Mesenchymal stem cell (in vitro differentiated cells and primary cell): ENCODE measurements around the gene KIF14.
"Not testable (repeated sequence)": the region's sequence is repeated elsewhere in the genome, so short reads cannot be mapped to it uniquely, and the experiment has no call there.

Source experiments
- DNase-seq: peaks from one replicate; pipeline ENCODE4 v3.0.0-alpha.2; 2013
- H2AFZ ChIP-seq: one replicate; pipeline ENCODE4 v1.6.1; 2013; ENCODE audit warnings: low read depth, mild to moderate bottlenecking, control low read depth, inconsistent platforms, low read length, moderate library complexity
- H2AK5ac ChIP-seq: 2 replicates; pipeline ENCODE4 v1.6.1; 2013; ENCODE audit warnings: low read length, moderate library complexity, mild to moderate bottlenecking, inconsistent platforms; ENCODE audit not compliant: severe bottlenecking
- H2BK120ac ChIP-seq: one replicate; pipeline ENCODE4 v1.6.1; 2013; ENCODE audit warnings: low read depth, mild to moderate bottlenecking, inconsistent platforms, low read length, moderate library complexity
- H2BK12ac ChIP-seq, 2 experiments: one replicate each; pipeline ENCODE4 v1.6.1; 2013; ENCODE audit warnings: inconsistent platforms in 2 of 2, low read length in 2 of 2, mild to moderate bottlenecking in 2 of 2, moderate library complexity in 2 of 2, control low read depth in 1 of 2
- H2BK15ac ChIP-seq: one replicate; pipeline ENCODE4 v1.6.1; 2013; ENCODE audit warnings: mild to moderate bottlenecking, low read depth, inconsistent platforms; ENCODE audit not compliant: poor library complexity, severe bottlenecking
- H2BK5ac ChIP-seq: 2 replicates; pipeline ENCODE4 v1.6.1; 2013; ENCODE audit warnings: low read depth, mild to moderate bottlenecking, low read length, control low read depth, inconsistent platforms; ENCODE audit not compliant: poor library complexity, severe bottlenecking
- H3K14ac ChIP-seq, 2 experiments: one replicate each; pipeline ENCODE4 v1.6.1; 2013; ENCODE audit warnings: inconsistent platforms in 2 of 2, low read length in 2 of 2, control low read depth in 1 of 2, mild to moderate bottlenecking in 1 of 2, moderate library complexity in 1 of 2
- H3K18ac ChIP-seq, 2 experiments: one replicate each; pipeline ENCODE4 v1.6.1; 2013; ENCODE audit warnings: inconsistent platforms in 2 of 2, low read length in 2 of 2, control low read depth in 1 of 2, low read depth in 1 of 2, mild to moderate bottlenecking in 1 of 2
- H3K23ac ChIP-seq, 2 experiments: one replicate each; pipeline ENCODE4 v1.6.1; 2013; ENCODE audit warnings: inconsistent platforms in 2 of 2, low read length in 2 of 2, mild to moderate bottlenecking in 2 of 2, moderate library complexity in 2 of 2, control low read depth in 1 of 2
- H3K27ac ChIP-seq: 2 replicates; pipeline ENCODE4 v1.5.1; 2013; ENCODE audit warnings: mild to moderate bottlenecking, moderate library complexity, low read length, control low read depth, inconsistent platforms; ENCODE audit not compliant: poor library complexity, severe bottlenecking
- H3K27me3 ChIP-seq, 2 experiments: 2 replicates each; pipeline versions ENCODE4 v1.6.1 to v1.7.0; 2013; ENCODE audit warnings: low read length in 2 of 2, mild to moderate bottlenecking in 2 of 2, moderate library complexity in 2 of 2, control low read depth in 1 of 2, inconsistent platforms in 1 of 2; ENCODE audit not compliant: control insufficient read depth in 1 of 2, insufficient read depth in 1 of 2
- H3K36me3 ChIP-seq, 2 experiments: 2 replicates each; pipeline versions ENCODE4 v1.6.1 to v1.7.0; 2013; ENCODE audit warnings: low read length in 2 of 2, control low read depth in 1 of 2, inconsistent platforms in 1 of 2, low read depth in 1 of 2, mild to moderate bottlenecking in 1 of 2; ENCODE audit not compliant: insufficient read depth in 2 of 2, control insufficient read depth in 1 of 2
- H3K4ac ChIP-seq, 2 experiments: one replicate each; pipeline ENCODE4 v1.6.1; 2013; ENCODE audit warnings: inconsistent platforms in 2 of 2, low read length in 2 of 2, mild to moderate bottlenecking in 2 of 2, moderate library complexity in 2 of 2, control low read depth in 1 of 2, low read depth in 1 of 2
- H3K4me1 ChIP-seq: 2 replicates; pipeline ENCODE4 v1.6.1; 2013; ENCODE audit warnings: low read depth, low read length, control low read depth; ENCODE audit not compliant: control insufficient read depth, insufficient read depth
- H3K4me2 ChIP-seq: 2 replicates; pipeline ENCODE4 v1.6.1; 2013; ENCODE audit warnings: low read length, mild to moderate bottlenecking, inconsistent platforms; ENCODE audit not compliant: poor library complexity, severe bottlenecking
- H3K4me3 ChIP-seq, 2 experiments: 2 replicates each; pipeline versions ENCODE4 v1.5.1 to v1.7.0; 2013; ENCODE audit warnings: low read length in 2 of 2, mild to moderate bottlenecking in 2 of 2, control low read depth in 1 of 2, low read depth in 1 of 2; ENCODE audit not compliant: insufficient read depth in 1 of 2
- H3K79me1 ChIP-seq: replicated peaks from 2 replicates; pipeline ENCODE4 v1.6.1; 2013; ENCODE audit warnings: mild to moderate bottlenecking, control low read depth, low read length, inconsistent platforms; ENCODE audit not compliant: poor library complexity, severe bottlenecking
- H3K9ac ChIP-seq: 2 replicates; pipeline ENCODE4 v1.7.0; 2013; ENCODE audit warnings: mild to moderate bottlenecking, low read length, moderate library complexity
- H3K9me3 ChIP-seq: 2 replicates; pipeline ENCODE4 v1.7.0; 2013; ENCODE audit warnings: mild to moderate bottlenecking, low read length; ENCODE audit not compliant: control insufficient read depth
- H4K8ac ChIP-seq: one replicate; pipeline ENCODE4 v1.6.1; 2013; ENCODE audit warnings: inconsistent platforms, mild to moderate bottlenecking, low read length, moderate library complexity
- H4K91ac ChIP-seq: one replicate; pipeline ENCODE4 v1.6.1; 2013; ENCODE audit warnings: mild to moderate bottlenecking, low read length, inconsistent platforms
- WGBS: methylation state at CpG from one replicate; pipeline ENCODE4 v1.1.7; 2013; ENCODE audit warnings: mixed read lengths; 5-methylcytosine and 5-hydroxymethylcytosine counted together

The KIF14 gene

GRCh38 chr1:200634261-200635122 lies 13.9 kb upstream of the KIF14 start:
- Histone ChIP-seq H2BK12ac (no peak overlapping the region), H4K8ac (no peak overlapping the region), H2BK15ac (no peak overlapping the region), H3K36me3 (peaks cover 0 to 2% of the 10 kb centered on the region in 2 experiments), H3K4me1 (no peaks in the 10 kb centered on the region), H4K91ac (no peak overlapping the region), H2BK5ac (no peak overlapping the region), H3K4me2 (no peak overlapping the region), H3K4me3 (no peak overlapping the region), H3K79me1 (no peaks in the 10 kb centered on the region), H3K18ac (no peak overlapping the region), H3K27me3 (no peaks in the 10 kb centered on the region), H3K9ac (no peak overlapping the region), H2BK120ac (no peak overlapping the region), H3K9me3 (no peaks in the 10 kb centered on the region), H3K23ac (no peak overlapping the region), H3K14ac (no peak overlapping the region), H2AFZ (no peak overlapping the region), H3K27ac (no peak overlapping the region), H2AK5ac (no peak overlapping the region), H3K4ac (no peak overlapping the region)
- WGBS, result 80% methylated on average over 1 of the region's 2 CpGs
- DNase-seq, result no peak

- WGBS, result no CpG with 5 or more reads among the region's 1 CpG
Observed at GRCh38 chr1:200631375-200631774, 10.8 kb upstream of the KIF14 start.

DNA sequence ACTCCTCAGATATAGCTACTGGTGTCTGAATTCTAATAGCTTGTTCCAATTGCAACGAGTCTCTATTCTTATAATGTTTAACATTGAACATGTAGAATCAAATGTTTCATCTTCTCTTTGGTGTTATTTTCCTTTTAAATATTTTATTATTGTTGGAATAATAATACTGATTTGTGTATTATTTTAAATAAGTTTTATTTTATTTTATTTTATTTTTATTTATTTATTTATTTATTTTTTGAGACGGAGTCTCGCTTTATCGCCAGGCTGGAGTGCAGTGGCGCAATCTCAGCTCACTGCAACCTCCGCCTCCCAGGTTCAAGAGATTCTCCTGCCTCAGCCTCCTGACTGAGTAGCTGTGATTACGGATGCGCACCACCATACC lies 10.0 kb upstream of the KIF14 start:
- H3K9ac ChIP-seq, result not testable (repeated sequence)

More at GRCh38 chr1:200631375-200631774, 10.8 kb upstream of the KIF14 start:
- H3K9ac ChIP-seq, result no peak overlapping the region
- H2AFZ ChIP-seq, result no peak overlapping the region
- no peak overlapping the region for H3K27ac ChIP-seq
- no peak overlapping the region for H3K23ac ChIP-seq
- no peak overlapping the region for H2BK12ac ChIP-seq
- H3K14ac ChIP-seq, result no peak overlapping the region
- H3K9me3 ChIP-seq, result no peaks in the 10 kb centered on the region
- no peaks in the 10 kb centered on the region for H3K4me1 ChIP-seq
- H3K36me3 ChIP-seq, result no peaks in the 10 kb centered on the region
- no peak overlapping the region for H2BK5ac ChIP-seq
- H2BK15ac ChIP-seq, result no peak overlapping the region
- H2BK120ac ChIP-seq, result no peak overlapping the region
- no peak for DNase-seq
- H2AK5ac ChIP-seq, result no peak overlapping the region
- no peak overlapping the region for H3K18ac ChIP-seq
- no peak overlapping the region for H3K4me2 ChIP-seq
- H3K79me1 ChIP-seq, result no peaks in the 10 kb centered on the region
- no peak overlapping the region for H3K4me3 ChIP-seq
- H3K27me3 ChIP-seq, result no peaks in the 10 kb centered on the region
- H4K8ac ChIP-seq, result no peak overlapping the region
- no peak overlapping the region for H4K91ac ChIP-seq
- no peak overlapping the region for H3K4ac ChIP-seq

GRCh38 chr1:200629876-200630514 lies 9.4 kb upstream of the KIF14 start:
- Histone ChIP-seq H3K4ac (no peak overlapping the region), H4K8ac (no peak overlapping the region), H3K18ac (no peak overlapping the region), H3K14ac (no peak overlapping the region), H3K23ac (no peak overlapping the region), H2AK5ac (no peak overlapping the region), H2BK15ac (no peak overlapping the region), H3K4me2 (no peak overlapping the region), H3K4me3 (no peak overlapping the region), H3K36me3 (no peaks in the 10 kb centered on the region), H2BK120ac (no peak overlapping the region), H3K4me1 (no peaks in the 10 kb centered on the region), H3K9ac (no peak overlapping the region), H2BK12ac (no peak overlapping the region), H3K79me1 (no peaks in the 10 kb centered on the region), H3K27me3 (no peaks in the 10 kb centered on the region), H3K9me3 (no peaks in the 10 kb centered on the region), H2BK5ac (no peak overlapping the region), H4K91ac (no peak overlapping the region), H2AFZ (no peak overlapping the region), H3K27ac (no peak overlapping the region)
- WGBS, result 93% methylated on average over 9 of the region's 9 CpGs
- DNase-seq, result no peak

More for the DNA sequence above, 10.0 kb upstream of the KIF14 start:
- H3K79me1 ChIP-seq, H4K91ac ChIP-seq, H3K27me3 ChIP-seq, H3K18ac ChIP-seq, H3K27ac ChIP-seq, H3K23ac ChIP-seq, H2AFZ ChIP-seq, H2BK15ac ChIP-seq, H3K9me3 ChIP-seq, H3K4me1 ChIP-seq, H2BK5ac ChIP-seq, H2AK5ac ChIP-seq, H4K8ac ChIP-seq, DNase-seq, H3K4me3 ChIP-seq, H3K36me3 ChIP-seq, H2BK12ac ChIP-seq, H3K14ac ChIP-seq, H3K4me2 ChIP-seq, H2BK120ac ChIP-seq, H3K4ac ChIP-seq: not testable (repeated sequence)
- WGBS, result 100% methylated on average over 7 of the region's 8 CpGs
